HUES64 (cell line): ENCODE data around the gene GZMM.

Experiments used
- H3K27ac ChIP-seq: 2 replicates; pipeline ENCODE4 v1.7.0; 2013; ENCODE audit warnings: low read depth, low read length, inconsistent platforms
- H3K27me3 ChIP-seq: 2 replicates; pipeline ENCODE4 v1.6.1; 2013; ENCODE audit warnings: mild to moderate bottlenecking, low read length; ENCODE audit not compliant: insufficient read depth
- H3K36me3 ChIP-seq: 2 replicates; pipeline ENCODE4 v1.6.1; 2013; ENCODE audit warnings: mild to moderate bottlenecking, low read length; ENCODE audit not compliant: insufficient read depth
- H3K4me1 ChIP-seq: 2 replicates; pipeline ENCODE4 v1.6.1; 2013; ENCODE audit warnings: mild to moderate bottlenecking, low read length, moderate library complexity; ENCODE audit not compliant: insufficient read depth
- H3K4me3 ChIP-seq: 2 replicates; pipeline ENCODE4 v1.5.1; 2013; ENCODE audit warnings: mild to moderate bottlenecking, low read length, moderate library complexity
- H3K9ac ChIP-seq: 2 replicates; pipeline ENCODE4 v1.6.1; 2013; ENCODE audit warnings: mild to moderate bottlenecking, low read depth, low read length
- H3K9me3 ChIP-seq: 2 replicates; pipeline ENCODE4 v1.6.1; 2013; ENCODE audit warnings: low read depth, low read length; ENCODE audit not compliant: insufficient read depth
- WGBS: fragments of 150-250, 120-280 bp; methylation state at CpG from one replicate; pipeline ENCODE4 v1.1.7; 2013; ENCODE audit warnings: missing lambda C conversion rate; 5-methylcytosine and 5-hydroxymethylcytosine counted together

The GZMM gene

GRCh38 chr19:501646-502045, 42.2 kb upstream of the GZMM start:
- Histone ChIP-seq H3K36me3 (no peaks in the 10 kb centered on the region), H3K4me3 (no peak overlapping the region), H3K27ac (no peak overlapping the region), H3K4me1 (no peaks in the 10 kb centered on the region), H3K9me3 (no peaks in the 10 kb centered on the region), H3K9ac (no peak overlapping the region), H3K27me3 (peaks cover 28% of the 10 kb centered on the region)
- 86% methylated on average over 17 of the region's 17 CpGs for WGBS

- Histone ChIP-seq H3K27ac (no peak overlapping the region), H3K4me1 (0 out of 2 replicates have a peak, but pooled peaks cover 4% of the 10 kb centered on the region), H3K4me3 (no peak overlapping the region), H3K36me3 (peaks cover 6% of the 10 kb centered on the region), H3K9ac (no peak overlapping the region), H3K27me3 (peaks cover 4% of the 10 kb centered on the region), H3K9me3 (no peaks in the 10 kb centered on the region)
- WGBS, result 84% methylated on average over 14 of the region's 14 CpGs
Observed at GRCh38 chr19:504616-505015, 39.2 kb upstream of the GZMM start.

GRCh38 chr19:506404-507285, 37.2 kb upstream of the GZMM start:
- peak overlapping the region; percentile 91 for H3K27ac ChIP-seq
- peak overlapping the region; percentile 83 for H3K4me3 ChIP-seq

GRCh38 chr19:507286-508203, 36.3 kb upstream of the GZMM start, which contains the start of gene TPGS1:
Gene TPGS1, plus strand, starts transcription at chr19:507497. Its CDS starts 10 bp downstream, at chr19:507507.
- no peaks in the 10 kb centered on the region for H3K27me3 ChIP-seq
- H3K4me1 ChIP-seq, result peaks cover 15% of the 10 kb centered on the region
- under 1% methylated on average over 81 of the region's 81 CpGs for WGBS

More at GRCh38 chr19:506404-507285, 37.2 kb upstream of the GZMM start:
- no peaks in the 10 kb centered on the region for H3K9me3 ChIP-seq
- peaks cover 13% of the 10 kb centered on the region for H3K4me1 ChIP-seq
- H3K36me3 ChIP-seq, result peaks cover 8% of the 10 kb centered on the region
- 7% methylated on average over 48 of the region's 48 CpGs for WGBS
- H3K9ac ChIP-seq, result peak overlapping the region; percentile 83
- no peaks in the 10 kb centered on the region; the same call in 1 of the 2 replicates for H3K27me3 ChIP-seq

GRCh38 chr19:508204-509150, 35.4 kb upstream of the GZMM start:
- 68% methylated on average over 32 of the region's 32 CpGs for WGBS
- no peak overlapping the region for H3K27ac ChIP-seq

More at GRCh38 chr19:507286-508203, 36.3 kb upstream of the GZMM start, which contains the start of gene TPGS1:
- Histone ChIP-seq H3K27ac (peak within 1 kb of the TSS; percentile 91), H3K9me3 (no peaks in the 10 kb centered on the region), H3K9ac (peak within 1 kb of the TSS; percentile 83), H3K36me3 (peaks cover 8% of the 10 kb centered on the region), H3K4me3 (peak within 1 kb of the TSS; percentile 83)

GRCh38 chr19:510606-511100, 33.2 kb upstream of the GZMM start:
- H3K27me3 ChIP-seq, result no peaks in the 10 kb centered on the region; the same call in 1 of the 2 replicates
- peaks cover 8% of the 10 kb centered on the region for H3K36me3 ChIP-seq
- H3K9me3 ChIP-seq, result no peaks in the 10 kb centered on the region
- peak overlapping the region; percentile 48 for H3K27ac ChIP-seq
- no peak overlapping the region for H3K9ac ChIP-seq
- 10% methylated on average over 21 of the region's 21 CpGs for WGBS
- H3K4me3 ChIP-seq, result peak overlapping the region; percentile 37
- peaks cover 15% of the 10 kb centered on the region for H3K4me1 ChIP-seq

More at GRCh38 chr19:508204-509150, 35.4 kb upstream of the GZMM start:
- H3K9me3 ChIP-seq, result no peaks in the 10 kb centered on the region
- H3K4me1 ChIP-seq, result peaks cover 15% of the 10 kb centered on the region
- no peaks in the 10 kb centered on the region; the same call in 1 of the 2 replicates for H3K27me3 ChIP-seq
- H3K36me3 ChIP-seq, result peaks cover 8% of the 10 kb centered on the region
- H3K4me3 ChIP-seq, result peak overlapping the region; percentile 83
- peak overlapping the region; percentile 83 for H3K9ac ChIP-seq

GRCh38 chr19:511101-511851, 32.6 kb upstream of the GZMM start:
- H3K27me3 ChIP-seq, result no peaks in the 10 kb centered on the region; the same call in 1 of the 2 replicates
- peak overlapping the region; percentile 48 for H3K27ac ChIP-seq
- peak overlapping the region; percentile 37 for H3K4me3 ChIP-seq
- H3K9ac ChIP-seq, result no peak overlapping the region
- 6% methylated on average over 28 of the region's 30 CpGs for WGBS
- no peaks in the 10 kb centered on the region for H3K9me3 ChIP-seq
- H3K36me3 ChIP-seq, result peaks cover 8% of the 10 kb centered on the region
- peaks cover 15% of the 10 kb centered on the region for H3K4me1 ChIP-seq

GRCh38 chr19:512547-513365, 31.1 kb upstream of the GZMM start:
- H3K4me3 ChIP-seq, result no peak overlapping the region
- no peaks in the 10 kb centered on the region; the same call in 1 of the 2 replicates for H3K27me3 ChIP-seq
- peaks cover 8% of the 10 kb centered on the region for H3K36me3 ChIP-seq
- 23% methylated on average over 62 of the region's 62 CpGs for WGBS
- no peak overlapping the region for H3K9ac ChIP-seq
- no peaks in the 10 kb centered on the region for H3K9me3 ChIP-seq
- no peak overlapping the region for H3K27ac ChIP-seq
- H3K4me1 ChIP-seq, result peaks cover 15% of the 10 kb centered on the region
